Endodermal cell (in vitro differentiated cells): ENCODE results near the gene TRIAP1. TPM values are rescaled to one million over a fixed set of nuclear protein-coding genes. Genes with fewer than 3 reads are reported as not detected.

Experiments used
- DNase-seq: peaks from one replicate; pipeline ENCODE4 v3.0.0-alpha.2; 2017
- H3K27ac ChIP-seq: 2 replicates; pipeline ENCODE4 v1.5.1; 2013; ENCODE audit warnings: mild to moderate bottlenecking, low read depth, low read length, moderate library complexity
- H3K27me3 ChIP-seq: 2 replicates; pipeline ENCODE4 v1.6.1; 2013; ENCODE audit warnings: mild to moderate bottlenecking, low read length, moderate library complexity; ENCODE audit not compliant: insufficient read depth, control insufficient read depth, poor library complexity, severe bottlenecking
- H3K36me3 ChIP-seq: 2 replicates; pipeline ENCODE4 v1.7.0; 2013; ENCODE audit warnings: mild to moderate bottlenecking, low read length, moderate library complexity; ENCODE audit not compliant: control insufficient read depth, insufficient read depth
- H3K4me1 ChIP-seq: one replicate; pipeline ENCODE4 v1.7.0; 2013; ENCODE audit warnings: low read length; ENCODE audit not compliant: control insufficient read depth, insufficient read depth
- H3K4me3 ChIP-seq: 2 replicates; pipeline ENCODE4 v1.5.1; 2013; ENCODE audit warnings: mild to moderate bottlenecking, low read length, moderate library complexity
- H3K9ac ChIP-seq: 2 replicates; pipeline ENCODE4 v1.6.1; 2013; ENCODE audit warnings: mild to moderate bottlenecking, low read length, moderate library complexity; ENCODE audit not compliant: poor library complexity, severe bottlenecking; ENCODE audit errors: extremely low read depth
- H3K9me3 ChIP-seq: 2 replicates; pipeline ENCODE4 v1.6.1; 2013; ENCODE audit warnings: mild to moderate bottlenecking, low read length, moderate library complexity; ENCODE audit not compliant: control insufficient read depth
- H3K27ac Mint-ChIP-seq: 2 replicates; pipeline ENCODE4 v1.8.0; 2020; ENCODE audit warnings: mixed read lengths
- H3K27me3 Mint-ChIP-seq: 2 replicates; pipeline ENCODE4 v1.8.0; 2021; ENCODE audit warnings: mild to moderate bottlenecking, mixed read lengths; ENCODE audit not compliant: insufficient read depth
- H3K36me3 Mint-ChIP-seq: 2 replicates; pipeline ENCODE4 v1.8.0; 2020; ENCODE audit warnings: low read depth, mixed read lengths
- H3K4me1 Mint-ChIP-seq: 2 replicates; pipeline ENCODE4 v1.8.0; 2020; ENCODE audit warnings: mixed read lengths
- H3K4me3 Mint-ChIP-seq: 2 replicates; pipeline ENCODE4 v1.8.0; 2020; ENCODE audit warnings: mild to moderate bottlenecking, moderate library complexity, mixed read lengths
- H3K9me3 Mint-ChIP-seq: 2 replicates; pipeline ENCODE4 v1.8.0; 2020; ENCODE audit warnings: mild to moderate bottlenecking, mixed read lengths
- CTCF ChIP-seq: fragments of 200-600 bp; sonication (generic); conservative IDR thresholded peaks from 2 replicates; pipeline ENCODE4 v1.5.0; 2021; ENCODE audit warnings: antibody characterized with exemption, mild to moderate bottlenecking
- WGBS, 2 experiments: methylation state at CpG; one replicate each; pipeline versions ENCODE4 v1.1.5 to v1.1.7; 2013; ENCODE audit warnings: missing lambda C conversion rate in 2 of 2, mixed read lengths in 1 of 2; ENCODE audit not compliant: insufficient coverage in 1 of 2, insufficient read length in 1 of 2; 5-methylcytosine and 5-hydroxymethylcytosine counted together
- total RNA-seq, 2 donors: library from RNA; stranded (reverse); fragmentation: NEBNext Ultra II Directional in 1 of 2; extraction: Animal tissue kit (Norgen Biotek cat#: 25700) in 1 of 2; gene quantifications; 2 replicates in 1 of 2; 3 replicates in 1 of 2; pipeline ENCODE4 v1.2.1, GENCODE V29; 2021

The TRIAP1 gene
- total RNA-seq, 2 donors from 2014 or later: 31.6 to 34.8 TPM

- H3K9me3 Mint-ChIP-seq: no peaks in the 10 kb centered on the region
- Histone ChIP-seq H3K27ac (no peak within 1 kb of the TSS), H3K4me1 (no peaks in the 10 kb centered on the region), H3K36me3 (peaks cover 28% of the 10 kb centered on the region), H3K9ac (peak within 1 kb of the TSS; percentile 24), H3K27me3 (no peaks in the 10 kb centered on the region), H3K4me3 (peak within 1 kb of the TSS; percentile 87), H3K9me3 (no peaks in the 10 kb centered on the region)
- peak within 1 kb of the TSS; percentile 91 for H3K27ac Mint-ChIP-seq
- WGBS, 2 experiments: 0 to 2% methylated on average over 31 to 59 of the region's 59 CpGs
- H3K4me3 Mint-ChIP-seq: peak within 1 kb of the TSS; percentile 78
- no peak for TF ChIP-seq CTCF
- peaks cover 28% of the 10 kb centered on the region for H3K36me3 Mint-ChIP-seq
- peak; percentile 100 for DNase-seq
- peaks cover 3% of the 10 kb centered on the region for H3K27me3 Mint-ChIP-seq
- H3K4me1 Mint-ChIP-seq: peaks cover 3% of the 10 kb centered on the region
Observed at GRCh38 chr12:120437735-120438494, 8.3 kb downstream of the TRIAP1 start, which contains the start of gene COX6A1. Gene COX6A1, plus strand, starts transcription at chr12:120438113. Its CDS starts 14 bp downstream, at chr12:120438127.

GRCh38 chr12:120432772-120433525, 13.2 kb downstream of the TRIAP1 start:
- no peak overlapping the region for H3K4me3 ChIP-seq
- no peak for TF ChIP-seq CTCF

GRCh38 chr12:120429368-120429767, 16.8 kb downstream of the TRIAP1 start:
- H3K27ac Mint-ChIP-seq: peak overlapping the region; percentile 89
- Histone ChIP-seq H3K36me3 (no peaks in the 10 kb centered on the region), H3K27me3 (no peaks in the 10 kb centered on the region), H3K9me3 (no peaks in the 10 kb centered on the region), H3K4me3 (no peak overlapping the region), H3K9ac (no peak overlapping the region), H3K27ac (no peak overlapping the region), H3K4me1 (peaks cover 7% of the 10 kb centered on the region)
- 50 to 77% methylated on average over 2 to 7 of the region's 7 CpGs for WGBS, 2 experiments
- H3K4me1 Mint-ChIP-seq: peaks cover 24% of the 10 kb centered on the region
- DNase-seq: peak; percentile 77
- H3K9me3 Mint-ChIP-seq: peaks cover 5% of the 10 kb centered on the region
- peaks cover 1% of the 10 kb centered on the region for H3K27me3 Mint-ChIP-seq
- no peak for TF ChIP-seq CTCF
- no peak overlapping the region for H3K4me3 Mint-ChIP-seq
- no peaks in the 10 kb centered on the region for H3K36me3 Mint-ChIP-seq

More at GRCh38 chr12:120432772-120433525, 13.2 kb downstream of the TRIAP1 start:
- Mint-ChIP-seq H3K27ac (no peak overlapping the region), H3K9me3 (peaks cover 5% of the 10 kb centered on the region), H3K27me3 (peaks cover 3% of the 10 kb centered on the region), H3K4me3 (no peak overlapping the region), H3K36me3 (no peaks in the 10 kb centered on the region), H3K4me1 (peaks cover 12% of the 10 kb centered on the region)
- Histone ChIP-seq H3K27me3 (no peaks in the 10 kb centered on the region), H3K36me3 (no peaks in the 10 kb centered on the region), H3K9ac (no peak overlapping the region), H3K9me3 (no peaks in the 10 kb centered on the region), H3K4me1 (no peaks in the 10 kb centered on the region), H3K27ac (no peak overlapping the region)
- DNase-seq: no peak
- 81% methylated on average over 9 to 10 of the region's 10 CpGs for WGBS, 2 experiments
